HCT116 (cell line): ENCODE measurements around the gene HSPA4.

Source experiments
- EZH2phosphoT487 ChIP-seq: fragments of 200-600 bp; IDR thresholded peaks from 2 replicates; pipeline ENCODE4 v1.6.1; 2018; ENCODE audit warnings: antibody characterized with exemption, borderline replicate concordance
- JUND ChIP-seq: IDR thresholded peaks from 2 replicates; pipeline ENCODE4 v1.6.1; 2012
- POLR2A ChIP-seq: IDR thresholded peaks from 2 replicates; pipeline ENCODE4 v1.7.0; 2011; ENCODE audit warnings: borderline replicate concordance; ENCODE audit not compliant: insufficient read depth, insufficient read length; ENCODE audit errors: extremely low read depth
- POLR2AphosphoS5 ChIP-seq: IDR thresholded peaks from 2 replicates; pipeline ENCODE4 v1.6.1; 2011; ENCODE audit warnings: mild to moderate bottlenecking, low read depth, low read length, moderate library complexity
- ZNF274 ChIP-seq: fragments of 200-500 bp; sonication (Bioruptor generic); IDR thresholded peaks from 2 replicates; pipeline ENCODE4 v1.6.1; 2014; ENCODE audit warnings: mild to moderate bottlenecking, low read depth, low read length, inconsistent platforms
- TF ChIP-seq, protein P1 (sequence below), 3 experiments: fragments of 200-600 bp in 1 of 3; sonication (generic) in 1 of 3; IDR thresholded peaks in 2 of 3; conservative IDR thresholded peaks in 1 of 3; 2 replicates each; pipeline ENCODE4 v1.5.1; 2012 to 2017; ENCODE audit warnings: low read depth in 2 of 3, low read length in 2 of 3, antibody characterized with exemption in 1 of 3, borderline replicate concordance in 1 of 3, control low read depth in 1 of 3, mild to moderate bottlenecking in 1 of 3, mixed read lengths in 1 of 3, mixed run types in 1 of 3, moderate library complexity in 1 of 3; ENCODE audit not compliant: insufficient read depth in 1 of 3

DNA sequence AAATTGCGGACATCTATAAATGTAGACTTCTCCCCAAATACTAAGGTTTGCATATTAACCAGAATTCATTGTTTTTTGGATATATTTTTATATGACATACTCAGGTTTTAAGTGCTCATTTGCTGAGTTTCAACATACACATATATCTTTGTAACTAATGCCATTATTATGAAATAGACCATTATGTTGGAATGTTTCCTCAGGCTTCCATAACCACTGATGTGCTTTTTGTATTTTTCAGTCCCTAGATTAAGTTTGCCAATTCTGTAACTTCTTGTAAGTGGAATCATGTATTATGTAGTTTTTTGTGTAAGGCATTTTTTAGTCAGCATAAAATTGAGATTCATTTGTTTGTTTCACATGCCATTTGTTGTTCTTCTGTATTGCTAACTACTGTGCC lies 32.1 kb downstream of the HSPA4 start:
- TF ChIP-seq POLR2A (no peak), EZH2phosphoT487 (no peak), JUND (no peak), ZNF274 (no peak), POLR2AphosphoS5 (no peak)
- TF ChIP-seq, protein P1, sequence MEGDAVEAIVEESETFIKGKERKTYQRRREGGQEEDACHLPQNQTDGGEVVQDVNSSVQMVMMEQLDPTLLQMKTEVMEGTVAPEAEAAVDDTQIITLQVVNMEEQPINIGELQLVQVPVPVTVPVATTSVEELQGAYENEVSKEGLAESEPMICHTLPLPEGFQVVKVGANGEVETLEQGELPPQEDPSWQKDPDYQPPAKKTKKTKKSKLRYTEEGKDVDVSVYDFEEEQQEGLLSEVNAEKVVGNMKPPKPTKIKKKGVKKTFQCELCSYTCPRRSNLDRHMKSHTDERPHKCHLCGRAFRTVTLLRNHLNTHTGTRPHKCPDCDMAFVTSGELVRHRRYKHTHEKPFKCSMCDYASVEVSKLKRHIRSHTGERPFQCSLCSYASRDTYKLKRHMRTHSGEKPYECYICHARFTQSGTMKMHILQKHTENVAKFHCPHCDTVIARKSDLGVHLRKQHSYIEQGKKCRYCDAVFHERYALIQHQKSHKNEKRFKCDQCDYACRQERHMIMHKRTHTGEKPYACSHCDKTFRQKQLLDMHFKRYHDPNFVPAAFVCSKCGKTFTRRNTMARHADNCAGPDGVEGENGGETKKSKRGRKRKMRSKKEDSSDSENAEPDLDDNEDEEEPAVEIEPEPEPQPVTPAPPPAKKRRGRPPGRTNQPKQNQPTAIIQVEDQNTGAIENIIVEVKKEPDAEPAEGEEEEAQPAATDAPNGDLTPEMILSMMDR (IDR thresholded peaks at IDR 0.05 in 2 of 3, conservative IDR thresholded peaks at IDR 0.05 in 1 of 3; ENCODE audit: borderline replicate concordance in 1 of 3, insufficient read depth in 1 of 3, low read depth in 2 of 3, low read length in 2 of 3), result no peak
